SK-N-SH (cell line): ENCODE measurements around the gene LRRC10B. TPM values are rescaled to one million over a fixed set of nuclear protein-coding genes. Genes with fewer than 3 reads are reported as not detected.

Experiments used
- CTCF ChIA-PET: fragments of 300-600, 350-600 bp; formaldehyde crosslinking; extraction: SDS; loops from one replicate; lab custom pipeline; 2021; lab: Yijun Ruan, JAX
- POLR2A ChIA-PET: fragments of 350-600 bp; sonication (Branson Sonifier 250); formaldehyde crosslinking; extraction: SDS; loops from one replicate; lab custom pipeline; 2020; ENCODE audit warnings: antibody characterized with exemption, inconsistent platforms; lab: Yijun Ruan, JAX
- DNase-seq: peaks from one replicate; pipeline ENCODE4 v3.0.0; 2012
- H2AFZ ChIP-seq: fragments of 200-600 bp; sonication (generic); 2 replicates; pipeline ENCODE4 v1.8.1; 2016; ENCODE audit warnings: antibody characterized with exemption, mild to moderate bottlenecking, low read depth
- H3F3A ChIP-seq: fragments of 200-600 bp; sonication (generic); replicated peaks from 2 replicates; pipeline ENCODE3; 2016; ENCODE audit warnings: antibody characterized with exemption, mild to moderate bottlenecking; ENCODE audit not compliant: insufficient read depth
- H3K27ac ChIP-seq, 2 experiments: fragments of 200-500 bp in 1 of 2; fragments of 200-600 bp in 1 of 2; sonication (Bioruptor generic) in 1 of 2; sonication (generic), shearing (Covaris generic) in 1 of 2; 2 replicates each; pipeline versions ENCODE4 v1.5.1 to v1.6.1; 2014 to 2016; ENCODE audit warnings: low read depth in 2 of 2, inconsistent platforms in 1 of 2, low read length in 1 of 2, mild to moderate bottlenecking in 1 of 2, mixed read lengths in 1 of 2
- H3K27me3 ChIP-seq: fragments of 200-600 bp; sonication (generic), shearing (Covaris generic); 2 replicates; pipeline ENCODE4 v1.6.1; 2016; ENCODE audit warnings: mixed run types; ENCODE audit not compliant: insufficient read depth
- H3K36me3 ChIP-seq, 2 experiments: fragments of 200-500 bp in 1 of 2; fragments of 200-600 bp in 1 of 2; sonication (Bioruptor generic) in 1 of 2; sonication (generic) in 1 of 2; replicated peaks in 1 of 2; 2 replicates each; pipeline versions ENCODE3 to v1.5.1; 2014 to 2016; ENCODE audit warnings: low read length in 1 of 2, mild to moderate bottlenecking in 1 of 2; ENCODE audit not compliant: insufficient read depth in 2 of 2, control insufficient read depth in 1 of 2
- H3K4me1 ChIP-seq, 2 experiments: fragments of 200-500 bp in 1 of 2; fragments of 200-600 bp in 1 of 2; sonication (Bioruptor generic) in 1 of 2; sonication (generic), shearing (Covaris generic) in 1 of 2; 2 replicates each; pipeline versions ENCODE4 v1.5.1 to v1.6.1; 2014 to 2016; ENCODE audit warnings: low read depth in 1 of 2, low read length in 1 of 2, mixed run types in 1 of 2; ENCODE audit not compliant: insufficient read depth in 2 of 2, control insufficient read depth in 1 of 2
- H3K4me2 ChIP-seq: fragments of 200-600 bp; sonication (generic), shearing (Covaris generic); 2 replicates; pipeline ENCODE4 v1.6.1; 2017; ENCODE audit warnings: mixed run types
- H3K4me3 ChIP-seq, 2 experiments: fragments of 200-500 bp in 1 of 2; fragments of 200-600 bp in 1 of 2; sonication (Bioruptor generic) in 1 of 2; sonication (generic), shearing (Covaris generic) in 1 of 2; 2 replicates each; pipeline versions ENCODE4 v1.5.1 to v1.8.1; 2014 to 2016; ENCODE audit warnings: low read depth in 2 of 2, inconsistent platforms in 1 of 2, low read length in 1 of 2, mild to moderate bottlenecking in 1 of 2, mixed read lengths in 1 of 2, moderate library complexity in 1 of 2
- H3K79me2 ChIP-seq: fragments of 200-600 bp; sonication (generic); 2 replicates; pipeline ENCODE4 v1.8.1; 2017; ENCODE audit warnings: mild to moderate bottlenecking; ENCODE audit not compliant: insufficient read depth
- H3K9ac ChIP-seq: fragments of 200-600 bp; sonication (generic); 2 replicates; pipeline ENCODE4 v1.6.1; 2017; ENCODE audit warnings: mixed run types
- H3K9me2 ChIP-seq: fragments of 200-600 bp; sonication (generic); 2 replicates; pipeline ENCODE4 v1.6.1; 2017; ENCODE audit warnings: mixed run types
- H3K9me3 ChIP-seq: fragments of 200-600 bp; sonication (generic); 2 replicates; pipeline ENCODE4 v1.6.1; 2017; ENCODE audit warnings: mixed run types, mild to moderate bottlenecking, moderate library complexity
- H4K20me1 ChIP-seq: fragments of 200-600 bp; sonication (generic); 2 replicates; pipeline ENCODE4 v1.6.1; 2017; ENCODE audit warnings: mild to moderate bottlenecking, mixed run types; ENCODE audit not compliant: insufficient read depth
- ELF1 ChIP-seq: IDR thresholded peaks from 2 replicates; pipeline ENCODE4 v1.4.0; 2012
- EP300 ChIP-seq, 2 experiments: IDR thresholded peaks; 2 replicates each; pipeline versions ENCODE4 v1.4.0 to v1.6.1; 2012; ENCODE audit warnings: borderline replicate concordance in 1 of 2, low read depth in 1 of 2, low read length in 1 of 2
- EZH2phosphoT487 ChIP-seq: fragments of 200-600 bp; sonication (generic); IDR thresholded peaks from 2 replicates; pipeline ENCODE4 v1.6.1; 2017; ENCODE audit warnings: low read depth, mixed run types, mild to moderate bottlenecking, antibody characterized with exemption, moderate library complexity, borderline replicate concordance
- FOXM1 ChIP-seq: IDR thresholded peaks from 2 replicates; pipeline ENCODE4 v1.4.0; 2012; ENCODE audit warnings: low read depth, mild to moderate bottlenecking
- GABPA ChIP-seq: IDR thresholded peaks from 2 replicates; pipeline ENCODE4 v1.4.0; 2012; ENCODE audit warnings: low read depth, mild to moderate bottlenecking
- MXI1 ChIP-seq: IDR thresholded peaks from 2 replicates; pipeline ENCODE4 v1.6.1; 2012; ENCODE audit warnings: mild to moderate bottlenecking, low read depth, low read length, improper control_type of control experiment
- POLR2AphosphoS5 ChIP-seq: IDR thresholded peaks from 2 replicates; pipeline ENCODE4 v1.6.1; 2012; ENCODE audit warnings: low read depth, low read length
- RXRA ChIP-seq: IDR thresholded peaks from 2 replicates; pipeline ENCODE4 v1.4.0; 2012; ENCODE audit warnings: low read depth, mild to moderate bottlenecking, borderline replicate concordance
- SMC3 ChIP-seq: IDR thresholded peaks from 2 replicates; pipeline ENCODE4 v1.6.1; 2012; ENCODE audit warnings: low read depth, low read length, improper control_type of control experiment
- TCF12 ChIP-seq: IDR thresholded peaks from 2 replicates; pipeline ENCODE4 v1.4.0; 2012
- WGBS: methylation state at CpG from one replicate; pipeline ENCODE4 v1.1.6; 2017; ENCODE audit warnings: low lambda C conversion rate; 5-methylcytosine and 5-hydroxymethylcytosine counted together
- polyA plus RNA-seq, 3 experiments: library from polyadenylated mRNA; depleted of rRNA; stranded (reverse); fragments of >200 nt; gene quantifications; 2 replicates each; pipeline ENCODE4 v1.2.3, GENCODE V29; 2012
- TF ChIP-seq, protein P1 (sequence below): fragments of 200-600 bp; sonication (generic); IDR thresholded peaks from 2 replicates; pipeline ENCODE4 v1.6.1; 2017; ENCODE audit warnings: antibody characterized with exemption, mild to moderate bottlenecking, moderate library complexity

The LRRC10B gene
- polyA plus RNA-seq, 1 of the 3 experiments (the other 2 are of a cell fraction), result not detected

- peak overlapping the region in 1 of 2 experiments; percentile 67; a peak in 2 of 4 replicates for H3K27ac ChIP-seq
- TF ChIP-seq MXI1 (peak; percentile 51; the same call in 1 of the 2 replicates), EP300 (IDR thresholded peaks at IDR 0.05; ENCODE audit: borderline replicate concordance in 1 of 2, low read depth in 1 of 2, low read length in 1 of 2) (no peak)
- TF ChIP-seq, protein P1, sequence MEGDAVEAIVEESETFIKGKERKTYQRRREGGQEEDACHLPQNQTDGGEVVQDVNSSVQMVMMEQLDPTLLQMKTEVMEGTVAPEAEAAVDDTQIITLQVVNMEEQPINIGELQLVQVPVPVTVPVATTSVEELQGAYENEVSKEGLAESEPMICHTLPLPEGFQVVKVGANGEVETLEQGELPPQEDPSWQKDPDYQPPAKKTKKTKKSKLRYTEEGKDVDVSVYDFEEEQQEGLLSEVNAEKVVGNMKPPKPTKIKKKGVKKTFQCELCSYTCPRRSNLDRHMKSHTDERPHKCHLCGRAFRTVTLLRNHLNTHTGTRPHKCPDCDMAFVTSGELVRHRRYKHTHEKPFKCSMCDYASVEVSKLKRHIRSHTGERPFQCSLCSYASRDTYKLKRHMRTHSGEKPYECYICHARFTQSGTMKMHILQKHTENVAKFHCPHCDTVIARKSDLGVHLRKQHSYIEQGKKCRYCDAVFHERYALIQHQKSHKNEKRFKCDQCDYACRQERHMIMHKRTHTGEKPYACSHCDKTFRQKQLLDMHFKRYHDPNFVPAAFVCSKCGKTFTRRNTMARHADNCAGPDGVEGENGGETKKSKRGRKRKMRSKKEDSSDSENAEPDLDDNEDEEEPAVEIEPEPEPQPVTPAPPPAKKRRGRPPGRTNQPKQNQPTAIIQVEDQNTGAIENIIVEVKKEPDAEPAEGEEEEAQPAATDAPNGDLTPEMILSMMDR, result peak; percentile 34
- TF ChIP-seq, all 33 proteins: peak for 2
- H3K9ac ChIP-seq, result no peak overlapping the region
- H2AFZ ChIP-seq, result no peak overlapping the region
- CTCF ChIA-PET, result interaction anchor here (0.9 to 4.1 kb wide), 7 partner anchors 10 to 38 kb away, joined by 3 to 19 read pairs (median 6); no protein-coding TSS in a partner anchor
- peak; percentile 90 for DNase-seq
- POLR2A ChIA-PET, result interaction anchor here (0.9 to 1.5 kb wide), 2 partner anchors 10 to 47 kb away, joined by 3 read pairs; no protein-coding TSS in a partner anchor
- H3K9me2 ChIP-seq, result no peaks in the 10 kb centered on the region
- H4K20me1 ChIP-seq, result no peaks in the 10 kb centered on the region
- H3F3A ChIP-seq, result no peaks in the 10 kb centered on the region
- H3K4me1 ChIP-seq, result peaks cover 0 to 65% of the 10 kb centered on the region in 2 experiments; a peak in 1 of 4 replicates
- no peaks in the 10 kb centered on the region for H3K9me3 ChIP-seq
- H3K36me3 ChIP-seq, result no peaks in the 10 kb centered on the region
- H3K4me3 ChIP-seq, result peak overlapping the region in 1 of 2 experiments; percentile 1; a peak in 1 of 4 replicates
- peaks cover 37% of the 10 kb centered on the region for H3K27me3 ChIP-seq
- peak overlapping the region; percentile 28; the same call in 1 of the 2 replicates for H3K4me2 ChIP-seq
- no peaks in the 10 kb centered on the region for H3K79me2 ChIP-seq
- WGBS, result 14% methylated on average over 27 of the region's 57 CpGs
Measured at GRCh38 chr11:61555051-61555969, 46.8 kb downstream of the LRRC10B start.

DNA sequence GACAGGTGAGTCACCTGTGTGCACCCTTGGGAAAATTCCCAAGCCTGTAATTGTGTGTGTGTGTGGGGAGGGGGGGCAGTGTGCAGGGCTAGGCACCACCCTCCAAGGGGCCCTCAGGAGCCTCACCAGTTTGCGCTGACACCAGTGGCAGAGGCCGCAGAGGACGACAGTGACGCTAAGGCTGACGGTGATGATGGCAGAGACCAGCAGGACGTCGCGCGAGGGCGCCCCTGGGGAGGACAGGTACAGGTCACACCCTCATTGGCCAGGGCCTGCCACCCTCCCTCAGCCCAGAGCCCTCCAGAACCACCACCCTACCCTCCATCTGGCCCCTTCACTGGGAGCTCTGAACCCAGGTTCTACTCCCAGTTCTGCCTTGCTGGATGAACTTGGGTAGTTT, 47.4 kb downstream of the LRRC10B start:
- no peaks in the 10 kb centered on the region for H3K36me3 ChIP-seq
- H3K79me2 ChIP-seq, result no peaks in the 10 kb centered on the region
- no peak overlapping the region for H3K4me2 ChIP-seq
- ChIA-PET CTCF (interaction anchor here (1.2 to 4.3 kb wide), 6 partner anchors 11 to 40 kb away, joined by 4 to 28 read pairs (median 9); no protein-coding TSS in a partner anchor), POLR2A (no interaction called here)
- H3K27ac ChIP-seq, result peak overlapping the region in 1 of 2 experiments; percentile 59; a peak in 1 of 4 replicates
- no peak for DNase-seq
- H3K9me3 ChIP-seq, result no peaks in the 10 kb centered on the region
- H3F3A ChIP-seq, result no peaks in the 10 kb centered on the region
- H4K20me1 ChIP-seq, result no peaks in the 10 kb centered on the region
- WGBS, result 100% methylated on average over 1 of the region's 10 CpGs
- H3K4me3 ChIP-seq, result no peak overlapping the region
- H3K27me3 ChIP-seq, result peaks cover 37% of the 10 kb centered on the region
- TF ChIP-seq GABPA (no peak), TCF12 (no peak), SMC3 (no peak), RXRA (no peak), ELF1 (no peak), EZH2phosphoT487 (no peak), FOXM1 (no peak), POLR2AphosphoS5 (no peak)
- TF ChIP-seq, all 33 proteins: peak for 0
- Histone ChIP-seq H3K9ac (no peak overlapping the region), H3K4me1 (peaks cover 0 to 67% of the 10 kb centered on the region in 2 experiments; a peak in 1 of 4 replicates), H3K9me2 (no peaks in the 10 kb centered on the region), H2AFZ (no peak overlapping the region)
